Epithelial cell of proximal tubule (primary cell): ENCODE results near the gene NLGN1. TPM values are rescaled to one million over a fixed set of nuclear protein-coding genes. Genes with fewer than 3 reads are reported as not detected.

Source experiments
- DNase-seq: peaks from one replicate; pipeline ENCODE4 v3.0.0-alpha.2; 2011; ENCODE audit warnings: low read depth
- H3K4me3 ChIP-seq: 2 replicates; pipeline ENCODE4 v1.5.1; 2011; ENCODE audit warnings: low read depth, mild to moderate bottlenecking, low read length
- CTCF ChIP-seq: conservative IDR thresholded peaks from 2 replicates; pipeline ENCODE4 v1.5.1; 2012; ENCODE audit warnings: low read depth, mild to moderate bottlenecking, low read length
- total RNA-seq: library from RNA; depleted of rRNA; stranded (reverse); fragments of >200 nt; gene quantifications from 2 replicates; pipeline ENCODE4 v1.2.3, GENCODE V29; 2015

NLGN1 gene
- total RNA-seq, 1 donor from 2014 or later = 1.9 TPM

- no peak overlapping the region for H3K4me3 ChIP-seq
- DNase-seq = no peak
- TF ChIP-seq CTCF = no peak
Observed at GRCh38 chr3:173957646-173958045, 560.1 kb downstream of the NLGN1 start.

GRCh38 chr3:173958805-173959204, 561.3 kb downstream of the NLGN1 start:
- TF ChIP-seq CTCF = no peak
- DNase-seq = no peak
- no peak overlapping the region for H3K4me3 ChIP-seq

DNA sequence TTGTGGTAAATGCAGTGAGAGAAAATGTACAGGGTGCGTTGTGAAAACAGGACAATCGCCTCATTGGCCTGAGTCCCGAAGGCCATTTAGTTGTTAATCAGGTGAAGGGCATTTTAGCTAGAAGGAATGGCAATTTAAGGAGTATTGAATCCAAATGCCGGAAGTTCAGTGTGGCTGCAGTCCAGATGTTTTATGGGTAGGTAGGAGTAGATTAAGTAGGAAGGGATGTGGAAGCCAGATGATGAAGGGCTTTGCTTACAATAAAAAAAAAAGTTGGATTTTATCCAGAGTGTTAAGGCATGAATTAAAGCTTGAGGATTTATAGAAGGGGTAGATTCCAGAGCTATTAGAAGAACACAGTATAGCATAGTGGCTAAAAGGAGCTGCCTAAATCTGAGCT, 572.7 kb downstream of the NLGN1 start:
- no peak for DNase-seq
- H3K4me3 ChIP-seq = no peak overlapping the region
- no peak for TF ChIP-seq CTCF

DNA sequence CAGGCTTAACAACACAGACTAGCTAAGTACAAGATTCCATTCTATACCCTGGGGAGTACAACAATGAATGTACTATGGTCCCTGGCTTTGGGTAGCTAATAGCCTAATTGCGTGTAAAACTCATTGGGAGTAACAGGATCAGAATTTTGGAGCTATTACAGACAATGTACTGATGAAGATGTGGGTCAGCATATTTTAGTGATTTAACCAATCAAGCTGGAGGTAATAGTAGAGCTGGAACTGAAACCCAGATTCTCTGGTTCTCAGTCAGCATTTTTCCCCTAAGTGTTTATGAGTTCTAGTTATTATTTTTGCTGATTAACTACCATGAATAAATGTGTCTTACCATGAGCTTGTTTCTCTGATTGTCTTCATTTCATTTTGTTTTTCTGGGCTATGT, 578.7 kb downstream of the NLGN1 start:
- no peak for DNase-seq
- TF ChIP-seq CTCF = no peak
- no peak overlapping the region for H3K4me3 ChIP-seq

DNA sequence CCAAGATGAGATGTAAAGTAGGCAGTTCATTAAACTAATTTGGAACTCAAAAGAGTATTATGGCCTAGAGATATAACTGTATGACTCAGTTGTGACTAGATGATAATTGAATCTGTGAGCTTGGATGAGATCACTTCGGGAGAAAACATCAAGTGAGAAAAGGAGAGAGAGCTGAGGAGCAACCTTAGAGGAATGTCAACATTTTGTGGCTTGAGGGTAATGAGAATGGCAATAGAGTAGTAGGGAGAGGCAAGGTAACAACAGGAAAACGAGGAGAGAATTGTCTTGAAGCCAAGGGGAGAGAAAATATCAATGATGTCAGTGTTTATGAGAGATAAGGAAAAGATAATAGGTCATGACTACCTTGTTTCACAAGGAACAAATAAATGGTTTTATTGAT, 580.2 kb downstream of the NLGN1 start:
- DNase-seq = no peak
- TF ChIP-seq CTCF = no peak
- H3K4me3 ChIP-seq = no peak overlapping the region

GRCh38 chr3:173983343-173983742, 585.8 kb downstream of the NLGN1 start:
- no peak for TF ChIP-seq CTCF
- H3K4me3 ChIP-seq = no peak overlapping the region
- DNase-seq = no peak

GRCh38 chr3:173986861-173987410, 589.4 kb downstream of the NLGN1 start:
- no peak for DNase-seq
- no peak for TF ChIP-seq CTCF
- H3K4me3 ChIP-seq = no peak overlapping the region
